Measurements from ENCODE around the gene CTXN3.

GRCh38 chr5:127609957-127610356, 38.9 kb upstream of the CTXN3 start:
- no peak for TF ChIP-seq POLR2A (IDR thresholded peaks at IDR 0.05)
- TF ChIP-seq, protein P1, sequence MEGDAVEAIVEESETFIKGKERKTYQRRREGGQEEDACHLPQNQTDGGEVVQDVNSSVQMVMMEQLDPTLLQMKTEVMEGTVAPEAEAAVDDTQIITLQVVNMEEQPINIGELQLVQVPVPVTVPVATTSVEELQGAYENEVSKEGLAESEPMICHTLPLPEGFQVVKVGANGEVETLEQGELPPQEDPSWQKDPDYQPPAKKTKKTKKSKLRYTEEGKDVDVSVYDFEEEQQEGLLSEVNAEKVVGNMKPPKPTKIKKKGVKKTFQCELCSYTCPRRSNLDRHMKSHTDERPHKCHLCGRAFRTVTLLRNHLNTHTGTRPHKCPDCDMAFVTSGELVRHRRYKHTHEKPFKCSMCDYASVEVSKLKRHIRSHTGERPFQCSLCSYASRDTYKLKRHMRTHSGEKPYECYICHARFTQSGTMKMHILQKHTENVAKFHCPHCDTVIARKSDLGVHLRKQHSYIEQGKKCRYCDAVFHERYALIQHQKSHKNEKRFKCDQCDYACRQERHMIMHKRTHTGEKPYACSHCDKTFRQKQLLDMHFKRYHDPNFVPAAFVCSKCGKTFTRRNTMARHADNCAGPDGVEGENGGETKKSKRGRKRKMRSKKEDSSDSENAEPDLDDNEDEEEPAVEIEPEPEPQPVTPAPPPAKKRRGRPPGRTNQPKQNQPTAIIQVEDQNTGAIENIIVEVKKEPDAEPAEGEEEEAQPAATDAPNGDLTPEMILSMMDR (IDR thresholded peaks at IDR 0.05): no peak

Data from uterus (tissue), 2 donors.